Ureter (tissue), 1 donor: Measurements from ENCODE around the gene TMEM272. TPM values are rescaled to one million over a fixed set of nuclear protein-coding genes. Genes with fewer than 3 reads are reported as not detected.
A peak's percentile ranks its signal among the peaks of the same experiment; 100 is the strongest.

ENCODE experiments used
- DNase-seq: peaks from one replicate; pipeline ENCODE4 v3.0.0-alpha.2; 2020; ENCODE audit warnings: low spot score
- total RNA-seq: library from RNA; stranded (reverse); gene quantifications from one replicate; pipeline ENCODE4 v1.2.4, GENCODE V29; 2023
- donor health status: DM: yes; HTN: yes; CAD: no.

The TMEM272 gene
- total RNA-seq, 1 donor from 2014 or later, result not detected

DNA sequence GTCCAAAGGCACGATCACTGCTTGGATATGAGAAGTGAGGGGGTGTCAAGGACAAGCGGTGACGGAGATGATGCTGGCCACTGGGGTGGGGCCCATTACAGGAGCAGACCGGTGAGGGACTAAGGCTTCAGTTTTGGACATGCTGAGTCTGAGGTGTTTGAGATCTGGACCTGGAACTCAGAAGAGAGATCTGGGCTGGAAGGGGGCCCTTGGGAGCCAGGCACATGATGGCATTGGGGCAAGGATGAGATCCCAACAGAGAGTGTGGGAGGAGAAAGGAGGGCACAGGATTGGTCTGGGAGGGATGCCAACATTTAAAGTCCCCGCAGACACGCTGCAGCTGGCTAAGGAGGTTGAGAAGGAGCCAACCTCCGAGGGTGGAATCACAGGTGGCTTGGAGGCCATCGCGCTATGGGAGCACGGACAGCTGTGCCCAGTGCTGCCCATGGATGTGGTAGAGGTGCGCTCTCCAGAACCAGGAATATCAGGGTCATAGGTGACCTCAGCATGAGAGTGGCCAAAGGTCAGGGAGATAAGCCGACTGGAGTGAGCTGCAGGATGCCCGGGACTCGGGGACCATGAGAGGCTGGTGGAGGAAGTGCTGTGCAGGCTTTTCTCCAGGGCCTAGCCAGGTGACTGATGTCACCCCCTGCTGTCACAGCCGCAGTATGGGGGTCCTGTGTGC is 62.8 kb downstream of the TMEM272 start:
- DNase-seq, result no peak

- no peak for DNase-seq
These were observed 63.5 kb downstream of the TMEM272 start for GRCh38 chr13:51781246-51782022.

DNA sequence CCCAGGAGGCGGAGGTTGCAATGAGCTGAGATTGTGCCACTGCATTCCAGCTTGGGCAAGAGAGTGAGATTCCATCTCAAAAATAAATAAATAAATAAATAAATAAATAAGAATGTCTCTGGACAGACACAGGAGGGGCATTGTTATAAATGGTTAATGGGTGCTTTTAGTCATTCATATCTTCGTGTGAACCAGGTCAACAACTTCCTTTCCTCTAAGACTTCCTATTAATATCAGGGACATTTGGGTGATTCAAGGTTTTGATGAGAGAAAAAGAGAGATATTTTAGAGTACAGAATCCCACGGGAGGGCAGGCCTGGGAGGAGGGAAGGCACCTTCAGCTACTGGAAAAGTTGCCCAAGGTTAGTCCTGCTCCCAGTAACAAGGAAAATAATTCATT is 64.9 kb downstream of the TMEM272 start:
- DNase-seq, result no peak

- no peak for DNase-seq
These were observed 66.6 kb downstream of the TMEM272 start for GRCh38 chr13:51778392-51778791.

GRCh38 chr13:51777921-51778320 is 67.1 kb downstream of the TMEM272 start:
- DNase-seq, result no peak

- no peak for DNase-seq
These were observed 68.8 kb downstream of the TMEM272 start for GRCh38 chr13:51776179-51776578.

DNA sequence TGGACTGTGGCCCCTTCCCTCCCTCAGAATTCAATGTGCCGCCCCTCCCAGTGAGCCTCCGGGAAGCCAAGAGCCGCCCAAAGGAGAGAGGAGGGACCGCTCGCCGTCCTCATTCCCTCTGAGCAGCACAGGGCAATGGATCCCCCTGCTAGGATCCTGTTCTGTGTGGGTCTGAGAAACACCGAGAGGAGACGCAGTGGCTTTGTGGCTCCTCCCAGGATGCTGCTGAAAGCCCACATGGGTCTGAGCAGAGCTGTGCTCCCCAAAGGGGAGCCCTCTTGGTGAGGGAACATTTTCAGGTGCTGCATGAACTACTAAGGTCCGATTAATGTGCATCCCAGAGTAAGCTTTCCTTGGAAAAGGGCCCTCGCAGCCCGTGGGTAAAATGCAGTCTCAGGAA is 71.5 kb downstream of the TMEM272 start:
- DNase-seq, result no peak

- no peak for DNase-seq
These were observed 72.2 kb downstream of the TMEM272 start for GRCh38 chr13:51772781-51773180.

DNA sequence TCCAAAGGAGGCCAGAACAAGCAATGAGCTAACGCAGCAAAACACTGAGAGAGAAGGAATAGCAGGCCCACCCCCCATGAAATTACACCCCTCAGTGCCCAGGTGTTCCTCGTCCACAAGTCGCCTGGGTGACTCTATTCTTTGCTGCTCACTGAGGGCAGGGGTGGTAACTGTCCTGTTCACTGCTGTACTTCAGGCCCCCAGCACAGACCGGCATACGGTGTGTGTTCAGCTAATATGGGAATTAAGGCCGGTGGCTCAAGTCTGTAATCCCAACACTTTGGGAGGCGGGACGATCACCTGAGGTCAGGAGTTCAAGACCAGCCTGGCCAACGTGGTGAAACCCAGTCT is 72.9 kb downstream of the TMEM272 start:
- DNase-seq, result no peak

DNA sequence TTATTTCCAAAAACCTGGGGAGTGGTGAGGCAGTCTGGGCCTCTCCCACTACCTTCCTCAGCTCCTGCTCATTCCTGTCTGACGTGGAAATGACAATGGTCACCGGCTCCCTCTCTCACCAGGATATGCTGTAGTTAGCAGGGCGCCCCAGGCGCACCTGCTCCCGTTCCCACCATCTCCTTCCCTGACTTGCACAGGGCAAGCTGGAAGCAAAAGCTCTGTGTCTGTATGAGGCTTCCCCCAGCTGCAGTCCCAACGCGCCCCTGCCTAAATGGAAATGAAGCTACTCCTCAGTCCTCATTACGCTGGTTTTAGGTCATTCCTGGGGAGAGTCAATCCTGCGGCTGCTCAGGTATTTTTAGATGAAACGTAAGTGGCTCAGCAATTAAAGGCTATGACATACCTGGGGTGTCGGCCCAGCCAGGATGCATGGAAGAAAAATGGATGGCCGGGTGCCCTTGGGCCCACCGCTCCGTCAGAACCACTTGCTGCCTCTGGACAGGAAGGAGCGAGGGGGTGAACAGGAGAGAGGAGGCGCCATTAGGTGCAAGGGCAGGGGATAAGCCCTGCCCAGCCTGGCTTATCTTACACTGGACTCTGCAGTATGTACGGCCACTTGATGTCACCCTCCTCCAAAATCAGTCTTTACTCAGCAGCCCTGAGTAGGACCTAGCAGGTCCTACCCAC is 73.4 kb downstream of the TMEM272 start:
- no peak for DNase-seq

- DNase-seq, result no peak
These were observed 74.1 kb downstream of the TMEM272 start for GRCh38 chr13:51770681-51771417.

DNA sequence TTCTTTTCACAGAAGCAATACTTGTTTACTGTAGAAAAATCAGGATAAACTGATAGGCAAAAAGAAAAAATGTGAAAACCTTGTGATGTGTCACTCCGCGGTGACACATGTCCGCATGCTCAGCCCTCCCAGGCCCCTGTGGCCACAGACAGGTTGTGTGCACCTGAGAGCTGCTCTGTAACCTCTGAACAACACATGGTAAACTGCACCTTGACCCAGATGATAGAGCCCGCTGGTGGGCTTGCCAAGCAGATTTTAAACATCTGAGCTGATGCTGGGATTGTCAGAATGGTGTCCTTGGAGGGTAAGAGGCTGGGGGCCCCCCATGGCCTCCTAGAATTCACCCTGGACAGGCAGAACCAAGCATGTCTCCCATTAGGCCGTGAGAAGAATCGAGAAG is 74.8 kb downstream of the TMEM272 start:
- DNase-seq, result no peak

GRCh38 chr13:51769455-51770127 is 75.4 kb downstream of the TMEM272 start:
- peak; percentile 66 for DNase-seq

GRCh38 chr13:51768976-51769375 is 76.0 kb downstream of the TMEM272 start:
- DNase-seq, result no peak

DNA sequence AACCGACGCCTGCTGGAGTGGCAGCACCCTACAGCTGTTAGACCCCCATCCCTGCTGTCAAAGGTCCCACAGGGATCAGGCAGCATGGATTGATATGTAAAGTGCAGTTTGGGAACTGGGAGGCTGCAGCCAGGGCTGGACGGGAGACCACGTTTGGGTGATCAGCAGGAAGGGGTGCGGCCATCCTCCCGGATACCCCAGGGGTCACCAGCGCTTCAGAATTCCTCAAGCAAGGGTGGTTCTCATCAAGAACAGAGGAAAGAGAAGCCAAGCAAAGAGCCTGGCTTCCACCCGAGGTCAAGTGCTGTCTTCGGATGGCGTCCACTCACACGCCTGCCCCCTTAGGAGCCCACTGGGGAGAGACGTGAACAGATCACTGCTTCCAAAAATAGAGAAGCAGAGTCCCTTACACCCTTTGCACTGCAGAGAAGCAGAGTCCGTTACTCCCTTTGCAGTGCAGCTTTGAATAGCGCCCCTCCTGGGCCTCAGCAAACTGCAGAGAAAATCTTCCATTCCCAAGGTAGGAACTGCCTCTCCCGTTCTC is 76.5 kb downstream of the TMEM272 start:
- DNase-seq, result no peak

DNA sequence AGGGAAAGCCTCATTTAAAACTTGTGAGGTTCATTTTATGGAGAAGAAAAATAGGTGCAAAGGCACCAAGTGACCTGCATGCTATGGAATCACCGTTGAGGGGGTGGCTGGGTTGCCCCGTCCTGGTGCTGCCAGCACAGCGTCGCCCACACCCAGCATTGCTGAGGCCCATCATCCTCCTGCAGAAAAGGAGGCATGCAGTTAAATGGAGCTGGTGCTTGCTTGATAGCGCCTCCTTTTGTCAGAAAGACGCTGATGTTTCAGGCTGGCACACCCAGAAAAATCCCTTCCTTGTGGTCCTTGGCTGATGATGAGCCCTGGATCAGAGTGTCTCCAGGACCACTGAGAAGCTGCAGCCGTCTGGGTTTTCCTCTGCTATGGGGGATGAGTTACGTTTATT is 77.9 kb downstream of the TMEM272 start:
- DNase-seq, result no peak

GRCh38 chr13:51765142-51765515 is 79.8 kb downstream of the TMEM272 start:
- DNase-seq, result no peak

GRCh38 chr13:51764184-51765141 is 80.5 kb downstream of the TMEM272 start:
- DNase-seq, result peak; percentile 72

DNA sequence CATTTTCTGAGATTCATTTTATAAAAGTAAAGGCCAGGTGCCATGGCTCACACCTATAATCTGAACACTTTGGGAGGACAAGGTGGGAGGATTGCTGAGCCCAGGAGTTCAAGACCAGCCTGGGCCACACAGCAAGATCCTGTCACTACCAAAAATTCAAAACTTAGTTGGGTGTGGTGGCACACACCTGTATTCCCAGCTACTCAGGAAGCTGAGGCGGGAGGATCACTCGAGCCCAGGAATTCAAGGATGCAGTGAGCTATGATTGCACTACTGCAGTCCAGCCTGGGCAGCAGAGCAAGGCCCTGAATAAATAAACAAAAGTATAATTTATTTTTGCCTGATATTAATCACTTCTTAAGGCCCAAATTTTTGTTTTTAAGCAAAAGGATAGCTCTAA is 81.5 kb downstream of the TMEM272 start:
- no peak for DNase-seq
